Caki2 (cell line): ENCODE measurements around the gene SH3GL3. TPM values are rescaled to one million over a fixed set of nuclear protein-coding genes. Genes with fewer than 3 reads are reported as not detected.
A peak's percentile ranks its signal among the peaks of the same experiment; 100 is the strongest.

Source experiments
- DNase-seq: peaks from one replicate; pipeline ENCODE4 v3.0.0-alpha.2; 2015; ENCODE audit warnings: low read depth
- in situ Hi-C: cut with HindIII; loops from 2 replicates; pipeline ENCODE4 v1.10.0; 2016; ENCODE audit warnings: low sequenced_read_pairs, low pct_unique_long_range_greater_than_20kb, mixed read lengths
- total RNA-seq: library from RNA; depleted of rRNA; stranded (reverse); fragments of >200 nt; shearing (Covaris generic); gene quantifications from 2 replicates; pipeline ENCODE4 v1.2.3, GENCODE V29; 2014; ENCODE audit warnings: low replicate concordance; rRNA removed

SH3GL3 gene
- total RNA-seq: 0.57 TPM in 1 of 2 replicates, not detected in the other

- in situ Hi-C loops: no loop called here
- peak; percentile 73 for DNase-seq
Measured at GRCh38 chr15:83446904-83447709, at the start of gene SH3GL3. Gene SH3GL3 (plus strand): TSS chr15:83447341. CDS start chr15:83447534, 193 bp downstream.

GRCh38 chr15:83398626-83399025 lies 48.5 kb upstream of the SH3GL3 start:
- in situ Hi-C loops: no loop called here
- no peak for DNase-seq

- DNase-seq: no peak
- in situ Hi-C loops: no loop called here
Measured at GRCh38 chr15:83404121-83404520, 43.0 kb upstream of the SH3GL3 start.

GRCh38 chr15:83410532-83410931 lies 36.6 kb upstream of the SH3GL3 start:
- in situ Hi-C loops: no loop called here
- DNase-seq: no peak

- in situ Hi-C loops: no loop called here
- DNase-seq: no peak
Measured at GRCh38 chr15:83413054-83413719, 34.0 kb upstream of the SH3GL3 start.

- in situ Hi-C loops: no loop called here
- no peak for DNase-seq
Measured at GRCh38 chr15:83422081-83422480, 25.1 kb upstream of the SH3GL3 start.

GRCh38 chr15:83422541-83422940 lies 24.6 kb upstream of the SH3GL3 start:
- no peak for DNase-seq
- in situ Hi-C loops: no loop called here

- DNase-seq: no peak
- in situ Hi-C loops: no loop called here
Measured at GRCh38 chr15:83424101-83424500, 23.0 kb upstream of the SH3GL3 start.

- in situ Hi-C loops: no loop called here
Measured at GRCh38 chr15:83430441-83430840, 16.7 kb upstream of the SH3GL3 start.

GRCh38 chr15:83431521-83431920 lies 15.6 kb upstream of the SH3GL3 start:
- no peak for DNase-seq
- in situ Hi-C loops: no loop called here

More at GRCh38 chr15:83430441-83430840, 16.7 kb upstream of the SH3GL3 start:
- no peak for DNase-seq

GRCh38 chr15:83435202-83435601 lies 11.9 kb upstream of the SH3GL3 start:
- no peak for DNase-seq
- in situ Hi-C loops: no loop called here

GRCh38 chr15:83435782-83436181 lies 11.4 kb upstream of the SH3GL3 start:
- in situ Hi-C loops: no loop called here
- no peak for DNase-seq

- in situ Hi-C loops: no loop called here
- DNase-seq: no peak
Measured at GRCh38 chr15:83436513-83437158, 10.5 kb upstream of the SH3GL3 start.

- in situ Hi-C loops: no loop called here
- DNase-seq: no peak
Measured at GRCh38 chr15:83443076-83443847, 3.9 kb upstream of the SH3GL3 start.

GRCh38 chr15:83444936-83445335 lies 2.2 kb upstream of the SH3GL3 start:
- in situ Hi-C loops: no loop called here

GRCh38 chr15:83445643-83446042 lies 1.5 kb upstream of the SH3GL3 start:
- no peak for DNase-seq
- in situ Hi-C loops: no loop called here

More at GRCh38 chr15:83444936-83445335, 2.2 kb upstream of the SH3GL3 start:
- no peak for DNase-seq

GRCh38 chr15:83446417-83446816 lies 724 bp upstream of the SH3GL3 start:
- no peak for DNase-seq
- in situ Hi-C loops: no loop called here

GRCh38 chr15:83449250-83449671 lies 2.1 kb downstream of the SH3GL3 start:
- in situ Hi-C loops: no loop called here
- no peak for DNase-seq
